ENCODE measurements around the gene HDLBP. TPM values are rescaled to one million over a fixed set of nuclear protein-coding genes. Genes with fewer than 3 reads are reported as not detected.
"Not testable (repeated sequence)": the region's sequence is repeated elsewhere in the genome, so short reads cannot be mapped to it uniquely, and the experiment has no call there.

HDLBP gene
- total and polyA plus RNA-seq, 12 donors: 206 to 419 (median 353) TPM

DNA sequence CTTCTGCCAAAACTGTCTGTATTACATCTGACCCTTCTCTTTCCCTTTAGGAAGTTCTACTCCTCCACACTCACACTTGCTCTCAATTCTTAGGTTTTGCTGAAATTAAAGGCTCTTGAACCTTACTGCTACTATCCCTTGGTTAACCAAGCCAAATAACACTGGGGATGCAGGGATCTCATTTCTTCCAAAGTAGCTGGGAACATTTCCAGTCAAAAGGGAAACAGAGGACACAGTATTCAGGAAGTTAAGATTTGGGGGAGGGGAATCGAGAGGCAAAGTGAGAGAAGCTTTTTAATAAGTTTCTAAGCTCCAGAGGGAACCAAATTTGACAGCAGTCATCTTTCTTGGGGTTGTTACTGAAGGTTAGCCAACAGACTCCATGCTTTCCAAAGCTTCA, 6.4 kb upstream of the HDLBP start:
- TF ChIP-seq CTCF (IDR thresholded peaks at IDR 0.05): no peak
- intact Hi-C loops (cut with DNase I): loop anchor here in 1 of 10 donors (1.0 kb wide), 1 partner anchor 32 kb away; no protein-coding TSS in a partner anchor
- Histone ChIP-seq H3K36me3 (peaks cover 0 to 26% (median 4%) of the 10 kb centered on the region in 9 donors), H3K9me3 (no peaks in the 10 kb centered on the region), H3K27ac (peak overlapping the region in 2 of 10 donors; percentile 9 to 42), H3K4me1 (peaks cover 17 to 88% (median 85%) of the 10 kb centered on the region in 9 donors), H3K27me3 (no peaks in the 10 kb centered on the region), H3K4me3 (no peak overlapping the region)
- ATAC-seq: no peak
- WGBS, 2 donors: 45% methylated on average over 1 of the region's 1 CpG
- DNase-seq: no peak

- 60 to 62% methylated on average over 1 of the region's 1 CpG for WGBS, 2 donors
- Histone ChIP-seq H3K9me3 (no peaks in the 10 kb centered on the region), H3K4me3 (no peak overlapping the region), H3K27ac (no peak overlapping the region), H3K4me1 (peaks cover 17 to 91% (median 88%) of the 10 kb centered on the region in 9 donors), H3K27me3 (no peaks in the 10 kb centered on the region), H3K36me3 (peaks cover 0 to 18% (median 3%) of the 10 kb centered on the region in 9 donors)
- intact Hi-C loops (cut with DNase I): loop anchor here in 1 of 10 donors (1.0 kb wide), 1 partner anchor 33 kb away; no protein-coding TSS in a partner anchor
- DNase-seq (no peak), ATAC-seq (no peak)
- TF ChIP-seq CTCF (IDR thresholded peaks at IDR 0.05): no peak
Observed at GRCh38 chr2:241321033-241321432, 5.6 kb upstream of the HDLBP start.

DNA sequence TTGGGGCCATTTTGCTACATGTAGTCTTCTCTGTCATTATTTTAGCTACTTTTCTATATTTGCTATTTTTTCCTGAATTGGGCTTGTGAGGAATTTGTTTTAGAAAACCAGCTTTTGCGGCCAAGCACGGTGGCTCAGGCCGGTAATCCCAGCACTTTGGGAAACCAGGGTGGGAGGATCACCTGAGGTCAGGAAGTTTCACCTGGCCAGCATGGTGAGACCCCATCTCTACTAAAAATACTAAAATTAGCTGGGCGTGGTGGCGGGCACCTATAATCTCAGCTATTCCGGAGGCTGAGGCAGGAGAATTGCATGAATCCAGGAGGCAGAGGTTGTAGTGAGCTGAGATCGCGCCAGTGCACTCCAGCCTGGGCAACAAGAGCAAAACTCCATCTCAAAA, 4.9 kb upstream of the HDLBP start:
- peaks cover 0 to 11% (median 0%) of the 10 kb centered on the region in 9 donors for H3K36me3 ChIP-seq
- no peaks in the 10 kb centered on the region for H3K27me3 ChIP-seq
- H3K4me1 ChIP-seq: peaks cover 17 to 91% (median 86%) of the 10 kb centered on the region in 9 donors
- peak overlapping the region in 1 of 10 donors; percentile 22 for H3K27ac ChIP-seq
- TF ChIP-seq CTCF (IDR thresholded peaks at IDR 0.05): no peak
- no peak overlapping the region for H3K4me3 ChIP-seq
- no peaks in the 10 kb centered on the region for H3K9me3 ChIP-seq
- intact Hi-C loops (cut with DNase I): no loop called here
- no peak for DNase-seq
- 93% methylated on average over 8 of the region's 8 CpGs for WGBS, 2 donors
- no peak for ATAC-seq

DNA sequence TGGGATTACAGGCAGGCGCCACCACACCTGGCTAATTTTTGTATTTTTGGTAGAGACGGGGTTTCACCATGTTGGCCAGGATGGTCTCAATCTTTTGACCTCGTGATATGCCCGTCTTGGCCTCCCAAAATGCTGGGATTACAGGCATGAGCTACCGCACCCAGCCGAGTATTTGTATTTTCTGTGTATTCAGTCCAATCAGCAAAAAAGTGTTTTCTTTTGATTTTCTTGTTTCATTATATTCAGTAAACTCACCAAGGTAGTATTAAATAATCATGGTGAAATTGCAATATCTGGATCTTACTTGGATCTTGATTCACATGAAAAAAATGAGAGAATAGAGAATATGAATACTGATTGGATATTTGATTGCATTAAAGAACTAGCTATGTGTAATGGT, 3.4 kb upstream of the HDLBP start:
- not testable (repeated sequence) for H3K36me3 ChIP-seq, H3K27me3 ChIP-seq, H3K9me3 ChIP-seq, H3K27ac ChIP-seq, ATAC-seq, DNase-seq
- WGBS, 2 donors: 88 to 90% methylated on average over 6 of the region's 6 CpGs
- intact Hi-C loops (cut with DNase I): loop anchor here in 5 of 10 donors (5.0 kb wide), 2 partner anchors 33 to 47 kb away; no protein-coding TSS in a partner anchor
- Histone ChIP-seq H3K4me1 (peaks cover 13 to 83% (median 79%) of the 10 kb centered on the region in 9 donors), H3K4me3 (peak overlapping the region in 1 of 10 donors; percentile 81)

DNA sequence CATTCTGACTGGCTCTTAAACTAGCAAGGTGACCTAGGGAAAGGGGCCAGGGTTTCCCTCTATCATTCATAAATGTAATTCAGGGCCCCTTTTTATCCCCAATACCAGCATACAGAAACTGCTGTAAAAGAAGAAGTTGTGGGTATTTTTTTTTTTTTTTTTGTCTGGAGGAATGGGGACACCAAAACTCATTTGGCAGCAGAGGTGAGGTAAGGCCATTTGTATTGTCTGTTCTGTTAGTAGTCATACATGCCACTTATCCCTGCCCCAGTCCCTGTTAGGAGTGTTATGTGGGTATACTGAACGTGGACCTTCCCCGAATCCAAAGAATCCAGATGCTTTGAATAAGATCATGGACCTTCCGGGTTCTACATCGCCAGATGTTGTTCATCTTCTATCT, 1.9 kb upstream of the HDLBP start:
- H3K27me3 ChIP-seq: no peaks in the 10 kb centered on the region
- DNase-seq: no peak
- H3K36me3 ChIP-seq: no peaks in the 10 kb centered on the region
- peak overlapping the region in 9 of 10 donors; percentile 68 to 93 (median 76) for H3K4me3 ChIP-seq
- peak overlapping the region in 7 of 10 donors; percentile 89 to 99 (median 95) for H3K27ac ChIP-seq
- WGBS, 2 donors: 46 to 52% methylated on average over 4 of the region's 4 CpGs
- TF ChIP-seq CTCF (IDR thresholded peaks at IDR 0.05): no peak
- intact Hi-C loops (cut with DNase I): loop anchor here in 5 of 10 donors (2.0 to 5.0 kb wide), 3 partner anchors 33 to 45 kb away; no protein-coding TSS in a partner anchor
- H3K9me3 ChIP-seq: no peaks in the 10 kb centered on the region
- peaks cover 13 to 83% (median 78%) of the 10 kb centered on the region in 9 donors for H3K4me1 ChIP-seq
- ATAC-seq: no peak

Data from heart right ventricle (tissue), 16 donors.